ENCODE results near the gene CLCN3. TPM values are rescaled to one million over a fixed set of nuclear protein-coding genes. Genes with fewer than 3 reads are reported as not detected.

CLCN3 gene
- polyA plus RNA-seq, 3 donors, result 5.3 to 7.8 (median 5.4) TPM

DNA sequence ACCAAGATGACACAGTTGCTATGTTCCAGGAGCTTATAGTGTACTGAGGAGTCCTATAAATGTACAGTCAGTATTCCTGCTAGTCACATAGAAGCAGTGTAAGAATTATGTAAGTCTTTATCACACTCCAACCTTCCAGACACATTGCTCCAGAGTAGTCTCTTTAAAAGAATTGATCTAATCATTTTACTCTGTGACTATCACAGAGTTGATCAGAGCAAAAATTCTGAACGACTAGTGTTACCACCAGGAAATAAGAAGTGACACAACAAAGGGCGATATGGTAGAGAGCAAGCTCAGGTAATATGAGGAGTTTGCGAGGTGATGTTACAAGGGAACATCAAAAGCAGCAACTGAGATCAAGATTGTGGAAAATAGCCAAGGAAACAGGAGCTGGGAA lies 146.4 kb downstream of the CLCN3 start:
- no peak for DNase-seq
- Histone ChIP-seq H2AFZ (ENCODE audit: insufficient read depth, low read depth, low read length, poor library complexity, severe bottlenecking) (no peak overlapping the region), H3K9ac (ENCODE audit: insufficient read depth, low read length, poor library complexity, severe bottlenecking) (no peak overlapping the region), H3K4me3 (replicated peaks in 1 of 3; ENCODE audit: low read depth in 2 of 3, low read length in 3 of 3) (no peak overlapping the region), H3K36me3 (replicated peaks in 1 of 2; ENCODE audit: control insufficient read depth in 1 of 2, insufficient read depth in 2 of 2, low read length in 2 of 2) (no peaks in the 10 kb centered on the region), H4K20me1 (ENCODE audit: insufficient read depth, low read length) (no peaks in the 10 kb centered on the region), H3K27ac (ENCODE audit: low read depth in 1 of 2, low read length in 2 of 2) (no peak overlapping the region), H3K79me2 (ENCODE audit: insufficient read depth, low read length) (no peaks in the 10 kb centered on the region), H3K4me2 (replicated peaks; ENCODE audit: extremely low read depth, low read length, poor library complexity, severe bottlenecking) (no peak overlapping the region), H3K9me3 (replicated peaks in 1 of 2; ENCODE audit: control insufficient read depth in 1 of 2, insufficient read depth in 1 of 2, low read length in 2 of 2) (no peaks in the 10 kb centered on the region), H3K27me3 (ENCODE audit: control insufficient read depth in 2 of 2, insufficient read depth in 2 of 2, low read length in 2 of 2) (no peaks in the 10 kb centered on the region), H3K4me1 (ENCODE audit: control insufficient read depth in 1 of 2, insufficient read depth in 2 of 2, low read length in 2 of 2) (no peaks in the 10 kb centered on the region)
- intact Hi-C loops (cut with micrococcal nuclease), result no loop called here
- 84% methylated on average over 3 of the region's 3 CpGs for WGBS (ENCODE audit: insufficient coverage)
- Mint-ChIP-seq H3K4me3 (no peak overlapping the region), H3K4me1 (peaks cover 11% of the 10 kb centered on the region), H3K27me3 (ENCODE audit: low read depth in 3 of 3) (peaks cover under 1 to 9% (median 3%) of the 10 kb centered on the region in 3 donors), H3K36me3 (no peaks in the 10 kb centered on the region), H3K27ac (no peak overlapping the region), H3K9me3 (no peaks in the 10 kb centered on the region)
- TF ChIP-seq, protein P1, sequence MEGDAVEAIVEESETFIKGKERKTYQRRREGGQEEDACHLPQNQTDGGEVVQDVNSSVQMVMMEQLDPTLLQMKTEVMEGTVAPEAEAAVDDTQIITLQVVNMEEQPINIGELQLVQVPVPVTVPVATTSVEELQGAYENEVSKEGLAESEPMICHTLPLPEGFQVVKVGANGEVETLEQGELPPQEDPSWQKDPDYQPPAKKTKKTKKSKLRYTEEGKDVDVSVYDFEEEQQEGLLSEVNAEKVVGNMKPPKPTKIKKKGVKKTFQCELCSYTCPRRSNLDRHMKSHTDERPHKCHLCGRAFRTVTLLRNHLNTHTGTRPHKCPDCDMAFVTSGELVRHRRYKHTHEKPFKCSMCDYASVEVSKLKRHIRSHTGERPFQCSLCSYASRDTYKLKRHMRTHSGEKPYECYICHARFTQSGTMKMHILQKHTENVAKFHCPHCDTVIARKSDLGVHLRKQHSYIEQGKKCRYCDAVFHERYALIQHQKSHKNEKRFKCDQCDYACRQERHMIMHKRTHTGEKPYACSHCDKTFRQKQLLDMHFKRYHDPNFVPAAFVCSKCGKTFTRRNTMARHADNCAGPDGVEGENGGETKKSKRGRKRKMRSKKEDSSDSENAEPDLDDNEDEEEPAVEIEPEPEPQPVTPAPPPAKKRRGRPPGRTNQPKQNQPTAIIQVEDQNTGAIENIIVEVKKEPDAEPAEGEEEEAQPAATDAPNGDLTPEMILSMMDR (IDR thresholded peaks at IDR 0.05), result no peak

DNA sequence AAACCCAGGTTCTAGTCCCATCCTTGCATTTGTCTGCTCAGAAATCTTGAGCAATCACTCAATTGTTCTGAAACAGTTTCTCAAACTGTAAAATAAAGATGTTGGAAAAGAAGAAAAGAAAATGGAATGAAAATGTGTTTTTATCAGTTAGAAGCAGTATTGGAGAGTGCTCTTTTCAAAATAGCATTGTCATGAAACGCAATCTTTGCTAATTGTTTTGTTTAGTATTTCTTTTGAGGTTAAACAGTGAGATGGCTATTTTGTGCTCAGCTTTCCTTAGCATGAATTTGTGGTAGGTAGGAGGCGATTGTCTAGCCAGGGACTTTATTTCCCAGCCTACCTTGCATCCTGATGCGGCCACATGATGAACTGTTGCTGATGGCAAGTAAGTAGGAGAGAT lies 148.0 kb downstream of the CLCN3 start:
- Histone ChIP-seq H3K9me3 (replicated peaks in 1 of 2; ENCODE audit: control insufficient read depth in 1 of 2, insufficient read depth in 1 of 2, low read length in 2 of 2) (no peaks in the 10 kb centered on the region), H3K36me3 (replicated peaks in 1 of 2; ENCODE audit: control insufficient read depth in 1 of 2, insufficient read depth in 2 of 2, low read length in 2 of 2) (no peaks in the 10 kb centered on the region), H3K4me3 (replicated peaks in 1 of 3; ENCODE audit: low read depth in 2 of 3, low read length in 3 of 3) (no peak overlapping the region), H3K4me2 (replicated peaks; ENCODE audit: extremely low read depth, low read length, poor library complexity, severe bottlenecking) (no peak overlapping the region), H3K27me3 (ENCODE audit: control insufficient read depth in 2 of 2, insufficient read depth in 2 of 2, low read length in 2 of 2) (no peaks in the 10 kb centered on the region), H2AFZ (ENCODE audit: insufficient read depth, low read depth, low read length, poor library complexity, severe bottlenecking) (no peak overlapping the region), H3K4me1 (ENCODE audit: control insufficient read depth in 1 of 2, insufficient read depth in 2 of 2, low read length in 2 of 2) (no peaks in the 10 kb centered on the region), H4K20me1 (ENCODE audit: insufficient read depth, low read length) (no peaks in the 10 kb centered on the region), H3K79me2 (ENCODE audit: insufficient read depth, low read length) (no peaks in the 10 kb centered on the region), H3K9ac (ENCODE audit: insufficient read depth, low read length, poor library complexity, severe bottlenecking) (no peak overlapping the region), H3K27ac (ENCODE audit: low read depth in 1 of 2, low read length in 2 of 2) (no peak overlapping the region)
- H3K27me3 Mint-ChIP-seq (ENCODE audit: low read depth in 3 of 3), result peaks cover 2 to 18% (median 5%) of the 10 kb centered on the region in 3 donors
- TF ChIP-seq, protein P1 (IDR thresholded peaks at IDR 0.05), result no peak
- H3K4me1 Mint-ChIP-seq, result peaks cover 4% of the 10 kb centered on the region
- no peak overlapping the region for H3K27ac Mint-ChIP-seq
- peak overlapping the region in 1 of 2 donors; percentile 9 for H3K4me3 Mint-ChIP-seq
- DNase-seq, result no peak
- intact Hi-C loops (cut with micrococcal nuclease), result no loop called here
- peaks cover 0 to 3% (median 0%) of the 10 kb centered on the region in 7 donors for H3K9me3 Mint-ChIP-seq
- H3K36me3 Mint-ChIP-seq, result no peaks in the 10 kb centered on the region
- WGBS (ENCODE audit: insufficient coverage), result 100% methylated on average over 2 of the region's 3 CpGs

Data from CD14-positive monocyte (primary cell).